PC-9 (cell line): Measurements from ENCODE around the gene SNCAIP.

Experiments
- CTCF ChIP-seq: fragments of 200-600 bp; sonication (generic); conservative IDR thresholded peaks from 2 replicates; pipeline ENCODE4 v1.6.1; 2017; ENCODE audit warnings: mixed run types, antibody characterized with exemption, mild to moderate bottlenecking, moderate library complexity
- EZH2 ChIP-seq: fragments of 200-600 bp; sonication (generic); IDR thresholded peaks from 2 replicates; pipeline ENCODE4 v1.8.0; 2017; ENCODE audit warnings: antibody characterized with exemption, low read depth

- no peak for TF ChIP-seq CTCF
- TF ChIP-seq EZH2: no peak
Measured at GRCh38 chr5:122442938-122443337, 130.9 kb downstream of the SNCAIP start.
